HEK293T (cell line): ENCODE measurements around the gene MAML2.

ENCODE experiments used
- CTCF ChIA-PET: fragments of 350-600 bp; formaldehyde crosslinking; extraction: SDS; loops from one replicate; lab custom pipeline; 2021; ENCODE audit warnings: antibody characterized with exemption, inconsistent platforms; lab: Yijun Ruan, JAX
- POLR2A ChIA-PET: fragments of 350-600 bp; formaldehyde crosslinking; extraction: SDS; loops from one replicate; lab custom pipeline; 2020; ENCODE audit warnings: antibody characterized with exemption, inconsistent platforms; lab: Yijun Ruan, JAX
- DNase-seq: peaks from one replicate; pipeline ENCODE4 v3.0.0; 2012; ENCODE audit warnings: mixed read lengths; ENCODE audit errors: extremely low spot score
- ARNT ChIP-seq: fragments of 450-650 bp; IDR thresholded peaks from 2 replicates; pipeline ENCODE4 v1.6.1; 2017; ENCODE audit warnings: mild to moderate bottlenecking
- BHLHE40 ChIP-seq: fragments of 450-650 bp; IDR thresholded peaks from 2 replicates; pipeline ENCODE4 v1.6.1; 2016; ENCODE audit warnings: mild to moderate bottlenecking, moderate library complexity, borderline replicate concordance
- CTBP1 ChIP-seq: fragments of 450-650 bp; IDR thresholded peaks from 2 replicates; pipeline ENCODE4 v1.6.1; 2016; ENCODE audit warnings: borderline replicate concordance
- ELF4 ChIP-seq: fragments of 450-650 bp; IDR thresholded peaks from 2 replicates; pipeline ENCODE4 v1.6.1; 2017; ENCODE audit warnings: antibody characterized with exemption
- FOXA1 ChIP-seq: fragments of 450-650 bp; IDR thresholded peaks from 2 replicates; pipeline ENCODE4 v1.6.1; 2016; ENCODE audit warnings: mild to moderate bottlenecking
- FOXK2 ChIP-seq: fragments of 450-650 bp; IDR thresholded peaks from 2 replicates; pipeline ENCODE4 v1.6.1; 2016; ENCODE audit warnings: mild to moderate bottlenecking
- FOXM1 ChIP-seq: fragments of 450-650 bp; IDR thresholded peaks from 2 replicates; pipeline ENCODE4 v1.6.1; 2017; ENCODE audit warnings: mild to moderate bottlenecking, borderline replicate concordance
- HDGF ChIP-seq: fragments of 450-650 bp; IDR thresholded peaks from 2 replicates; pipeline ENCODE4 v1.6.1; 2017; ENCODE audit warnings: antibody characterized with exemption, borderline replicate concordance
- L3MBTL2 ChIP-seq: fragments of 450-650 bp; conservative IDR thresholded peaks from 2 replicates; pipeline ENCODE4 v1.6.1; 2016; ENCODE audit warnings: mild to moderate bottlenecking
- LEF1 ChIP-seq: fragments of 450-650 bp; IDR thresholded peaks from 2 replicates; pipeline ENCODE4 v1.6.1; 2017; ENCODE audit warnings: mild to moderate bottlenecking, borderline replicate concordance
- NFRKB ChIP-seq: fragments of 450-650 bp; IDR thresholded peaks from 2 replicates; pipeline ENCODE4 v1.6.1; 2016; ENCODE audit warnings: mild to moderate bottlenecking, moderate library complexity
- SP1 ChIP-seq: fragments of 450-650 bp; IDR thresholded peaks from 2 replicates; pipeline ENCODE4 v1.6.1; 2017
- SUZ12 ChIP-seq: fragments of 450-650 bp; IDR thresholded peaks from 2 replicates; pipeline ENCODE4 v1.6.1; 2016; ENCODE audit warnings: mild to moderate bottlenecking
- TARDBP ChIP-seq: fragments of 450-650 bp; IDR thresholded peaks from 2 replicates; pipeline ENCODE4 v1.6.1; 2016
- ZNF384 ChIP-seq: fragments of 450-650 bp; IDR thresholded peaks from 2 replicates; pipeline ENCODE4 v1.6.1; 2016
- TF ChIP-seq, protein P1 (sequence below): fragments of 450-650 bp; IDR thresholded peaks from 2 replicates; pipeline ENCODE4 v1.6.1; 2016

MAML2 gene

DNA sequence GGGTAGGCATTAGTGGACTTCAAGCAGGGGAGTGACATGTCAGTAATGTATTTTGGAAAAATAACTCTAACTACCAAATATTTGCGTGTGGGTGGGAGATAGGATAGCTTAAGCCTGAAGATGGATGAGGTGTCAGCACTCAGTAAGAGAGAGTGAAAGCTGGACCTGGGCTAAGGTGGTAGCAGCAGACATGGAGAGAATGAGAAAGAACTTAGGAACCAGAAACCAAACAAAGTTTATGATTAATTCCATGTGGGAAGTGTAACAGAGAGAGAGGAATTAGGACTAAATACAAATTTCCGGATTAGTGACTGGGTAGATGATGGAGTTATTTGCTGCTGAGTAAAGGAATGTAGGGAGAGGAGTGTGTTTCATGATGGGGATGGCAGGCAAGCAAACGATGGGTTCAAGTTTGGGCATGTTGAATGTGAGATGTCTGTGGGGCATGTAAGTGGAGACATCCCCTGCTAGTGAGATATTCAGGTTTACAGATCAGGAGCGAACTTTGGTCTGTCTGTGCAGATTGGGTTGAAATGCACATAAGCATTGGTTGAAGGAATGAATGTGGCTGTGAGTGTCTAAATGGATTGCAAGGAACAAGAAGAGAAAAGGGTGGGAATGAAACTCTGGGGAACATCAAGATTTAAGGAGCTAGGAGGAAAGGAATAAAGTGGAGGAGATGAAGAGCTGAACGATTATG, 233.5 kb downstream of the MAML2 start:
- CTCF ChIA-PET = no interaction called here
- DNase-seq = no peak
- TF ChIP-seq LEF1 (no peak), ARNT (no peak), L3MBTL2 (no peak), BHLHE40 (no peak), ELF4 (no peak), SP1 (no peak), ZNF384 (no peak), CTBP1 (no peak)
- TF ChIP-seq, protein P1, sequence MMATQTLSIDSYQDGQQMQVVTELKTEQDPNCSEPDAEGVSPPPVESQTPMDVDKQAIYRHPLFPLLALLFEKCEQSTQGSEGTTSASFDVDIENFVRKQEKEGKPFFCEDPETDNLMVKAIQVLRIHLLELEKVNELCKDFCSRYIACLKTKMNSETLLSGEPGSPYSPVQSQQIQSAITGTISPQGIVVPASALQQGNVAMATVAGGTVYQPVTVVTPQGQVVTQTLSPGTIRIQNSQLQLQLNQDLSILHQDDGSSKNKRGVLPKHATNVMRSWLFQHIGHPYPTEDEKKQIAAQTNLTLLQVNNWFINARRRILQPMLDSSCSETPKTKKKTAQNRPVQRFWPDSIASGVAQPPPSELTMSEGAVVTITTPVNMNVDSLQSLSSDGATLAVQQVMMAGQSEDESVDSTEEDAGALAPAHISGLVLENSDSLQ = no peak
- POLR2A ChIA-PET = no interaction called here

DNA sequence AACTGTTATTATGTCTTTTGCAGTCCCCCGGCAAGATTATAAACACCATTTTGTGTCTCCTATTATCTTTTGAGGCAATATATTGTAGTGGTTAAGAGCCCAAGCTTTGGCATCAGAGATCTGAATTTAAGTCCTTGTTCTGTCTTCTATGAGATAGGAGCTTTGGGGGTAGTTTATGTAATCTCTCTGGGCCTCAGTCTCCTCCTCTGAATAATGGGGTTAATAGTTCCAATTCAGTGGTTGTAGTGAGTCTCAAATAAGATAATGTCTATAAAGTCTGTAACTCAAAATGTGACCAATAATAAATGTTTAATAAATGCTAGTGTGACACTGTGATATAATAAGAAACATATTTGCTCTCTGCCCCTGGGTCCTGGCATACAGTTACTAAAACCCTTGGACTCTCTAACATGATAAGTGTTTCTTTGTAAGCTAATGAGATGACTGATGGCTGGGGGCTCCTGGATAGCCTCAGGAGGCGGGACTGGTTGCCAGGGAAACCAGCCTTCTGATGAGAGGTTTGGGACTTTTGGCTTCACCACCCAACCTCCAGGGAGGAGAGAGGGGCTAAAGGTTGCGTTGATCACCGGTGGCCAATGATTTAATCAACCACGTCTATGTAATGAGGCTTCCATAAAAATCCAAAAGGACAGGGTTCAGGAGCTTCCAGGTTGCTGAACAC, 235.7 kb downstream of the MAML2 start:
- CTCF ChIA-PET = interaction anchor here (1.1 kb wide), 1 partner anchor 16 kb away, joined by 3 read pairs; no protein-coding TSS in a partner anchor
- no peak for TF ChIP-seq CTBP1
- no peak for TF ChIP-seq ARNT
- TF ChIP-seq SUZ12 = no peak
- TF ChIP-seq FOXK2 = no peak
- no peak for TF ChIP-seq ZNF384
- TF ChIP-seq HDGF = no peak
- TF ChIP-seq FOXM1 = no peak
- TF ChIP-seq L3MBTL2 = no peak
- TF ChIP-seq ELF4 = no peak
- no peak for TF ChIP-seq TARDBP
- no peak for TF ChIP-seq NFRKB
- no peak for TF ChIP-seq LEF1
- TF ChIP-seq SP1 = no peak
- TF ChIP-seq BHLHE40 = no peak
- POLR2A ChIA-PET = no interaction called here
- no peak for DNase-seq

DNA sequence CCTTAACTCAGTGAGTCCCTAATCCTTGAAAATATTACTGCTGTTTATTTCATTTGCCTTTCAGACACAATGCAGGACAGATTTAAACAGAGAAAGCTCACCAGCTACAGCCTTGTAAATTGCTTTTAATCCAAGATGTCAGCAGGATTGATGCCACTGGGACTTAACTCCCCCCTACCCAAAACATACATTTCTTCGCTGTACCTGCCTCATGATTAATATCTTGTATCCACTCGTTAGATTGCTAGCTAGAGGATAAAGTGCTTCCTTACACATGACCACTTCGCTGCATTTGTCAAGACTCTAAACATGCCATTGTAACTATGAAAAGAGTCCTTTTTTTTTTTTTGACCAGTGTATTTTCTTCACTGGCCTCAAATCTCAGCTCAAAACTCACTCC, 236.3 kb downstream of the MAML2 start:
- CTCF ChIA-PET = no interaction called here
- TF ChIP-seq BHLHE40 (no peak), FOXK2 (no peak), L3MBTL2 (no peak), NFRKB (no peak), ARNT (no peak), SUZ12 (no peak), CTBP1 (no peak), FOXM1 (no peak), ZNF384 (no peak), LEF1 (no peak), TARDBP (no peak), ELF4 (no peak)
- TF ChIP-seq, protein P1 = no peak
- no peak for DNase-seq
- POLR2A ChIA-PET = no interaction called here

DNA sequence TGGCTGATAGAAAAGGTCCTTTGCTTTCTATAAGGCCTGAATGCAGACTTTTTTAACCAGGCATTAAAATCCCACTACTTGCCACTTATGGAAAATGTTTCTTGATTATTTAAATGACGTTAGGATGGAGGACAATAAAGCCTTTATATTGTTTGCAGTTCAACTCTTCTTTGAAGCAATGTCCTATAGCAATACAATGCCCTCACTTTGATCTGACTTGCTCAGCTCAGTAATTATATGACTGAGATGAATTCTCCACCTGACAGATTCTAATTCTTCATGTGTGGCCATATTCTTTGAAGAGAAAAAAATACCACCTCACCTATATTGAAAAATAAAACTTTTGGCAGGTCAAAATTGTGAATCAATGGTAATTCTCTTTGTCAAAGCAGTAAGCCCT, 237.1 kb downstream of the MAML2 start:
- no peak for DNase-seq
- TF ChIP-seq ARNT (no peak), ELF4 (no peak), CTBP1 (no peak), FOXM1 (no peak), BHLHE40 (no peak), LEF1 (no peak), HDGF (no peak)
- TF ChIP-seq, protein P1 = no peak
- CTCF ChIA-PET = no interaction called here
- POLR2A ChIA-PET = no interaction called here

DNA sequence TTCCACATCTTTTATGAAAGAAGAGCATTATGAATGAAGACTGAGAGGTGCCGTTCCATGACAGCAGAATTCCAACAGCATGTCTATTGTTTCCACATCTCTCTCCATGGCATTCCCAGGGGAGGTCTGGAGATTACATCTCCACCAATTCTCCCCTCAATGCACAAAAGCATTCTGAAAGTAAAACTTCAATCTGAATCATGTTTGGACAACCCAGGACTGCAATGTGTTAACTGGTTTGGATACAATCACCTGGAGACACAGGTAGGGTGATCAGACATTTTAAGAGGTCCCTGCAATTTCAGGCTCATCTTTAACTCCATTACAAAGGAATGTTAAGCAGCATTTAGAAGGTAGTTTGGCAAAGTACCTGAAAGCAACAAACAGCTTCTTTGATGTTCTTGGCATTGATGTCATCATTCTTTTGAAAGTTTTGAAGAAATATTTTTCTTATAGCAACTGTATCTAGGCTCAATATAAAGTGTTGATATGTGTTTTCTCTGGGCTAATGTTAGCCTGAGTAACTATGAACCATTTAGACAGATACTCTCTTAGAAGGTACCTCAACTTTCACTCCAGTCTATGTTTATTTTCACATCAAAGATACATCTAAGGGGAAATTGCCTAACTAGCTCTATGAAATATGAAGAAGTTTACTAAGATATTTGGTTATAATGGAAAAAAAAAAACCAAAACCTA, 237.6 kb downstream of the MAML2 start:
- ChIA-PET CTCF (no interaction called here), POLR2A (no interaction called here)
- no peak for DNase-seq
- TF ChIP-seq HDGF = no peak
- TF ChIP-seq ARNT = no peak
- no peak for TF ChIP-seq FOXA1
- TF ChIP-seq ZNF384 = no peak
- no peak for TF ChIP-seq ELF4
- no peak for TF ChIP-seq FOXM1
- TF ChIP-seq NFRKB = no peak
- TF ChIP-seq, protein P1 = no peak
- TF ChIP-seq L3MBTL2 = no peak
- TF ChIP-seq SP1 = no peak
- no peak for TF ChIP-seq TARDBP
- no peak for TF ChIP-seq FOXK2
